Stimulated activated CD4-positive, alpha-beta T cell treated with anti-CD3 and anti-CD28 coated beads, Interleukin-12 subunit alpha, Interleukin-12 subunit beta, amount 100 ng/mL, for 24 hours (primary cell): ENCODE results near the gene PRKD1.

Experiments used
- DNase-seq, 2 experiments: peaks; one replicate each; pipeline ENCODE4 v3.0.0-alpha.2; 2020; ENCODE audit warnings: low read depth in 2 of 2

The PRKD1 gene

DNA sequence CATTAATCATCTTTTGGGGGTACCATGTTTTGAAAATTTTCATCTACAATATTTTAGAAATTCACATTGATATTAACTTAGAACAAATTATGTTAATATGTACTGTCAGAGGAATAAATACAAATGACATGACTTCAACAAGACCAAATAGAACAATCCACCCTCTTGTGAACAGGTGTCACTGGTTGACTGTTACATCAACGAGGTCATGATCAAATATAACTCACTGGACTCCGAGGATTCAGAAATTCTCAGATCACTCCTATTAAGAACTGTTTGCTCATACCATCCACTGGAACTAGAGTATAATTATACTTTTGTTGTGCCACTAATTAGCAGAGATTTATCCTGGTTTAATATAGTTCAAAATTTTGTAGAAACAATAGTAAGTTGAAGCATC lies 318.8 kb downstream of the PRKD1 start:
- DNase-seq = no peak

DNA sequence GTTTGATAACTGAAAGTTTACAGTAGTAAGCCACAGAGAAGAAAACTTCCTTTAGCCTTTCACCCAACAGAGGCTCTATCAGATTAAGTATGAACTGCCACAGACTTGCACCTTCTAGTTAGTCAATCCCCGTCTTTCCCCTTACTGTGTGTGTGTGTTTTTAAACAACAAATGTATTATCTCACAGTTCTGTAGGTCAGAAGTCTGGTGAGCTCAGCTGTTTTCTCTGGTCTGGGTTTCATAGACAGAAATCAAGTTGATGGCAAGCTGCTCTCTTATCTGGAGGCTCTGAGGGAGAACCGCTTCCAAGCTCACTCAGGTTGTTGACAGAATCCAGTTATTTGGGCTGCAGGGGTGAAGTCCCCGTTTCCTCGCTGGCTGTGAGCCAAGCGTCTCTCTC lies 320.5 kb downstream of the PRKD1 start:
- DNase-seq = no peak

DNA sequence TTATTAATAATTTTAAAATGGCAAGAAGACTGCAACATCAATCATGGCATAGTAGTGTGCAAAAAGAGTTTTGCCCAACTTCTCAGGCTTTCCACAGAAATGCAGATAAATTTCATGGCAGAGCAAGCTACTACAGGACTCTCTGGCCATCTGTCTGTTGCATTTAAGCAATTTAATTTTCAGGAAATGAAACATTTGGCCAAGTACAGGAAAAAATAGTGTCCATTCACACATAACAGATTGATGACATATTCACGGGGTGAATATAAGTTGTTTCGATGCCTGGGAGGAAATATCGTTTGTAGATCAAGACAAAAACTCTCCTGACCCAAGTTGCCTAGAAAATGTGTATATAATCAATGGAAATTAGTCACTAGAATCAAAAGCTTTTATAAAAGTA lies 324.0 kb downstream of the PRKD1 start:
- DNase-seq = no peak

DNA sequence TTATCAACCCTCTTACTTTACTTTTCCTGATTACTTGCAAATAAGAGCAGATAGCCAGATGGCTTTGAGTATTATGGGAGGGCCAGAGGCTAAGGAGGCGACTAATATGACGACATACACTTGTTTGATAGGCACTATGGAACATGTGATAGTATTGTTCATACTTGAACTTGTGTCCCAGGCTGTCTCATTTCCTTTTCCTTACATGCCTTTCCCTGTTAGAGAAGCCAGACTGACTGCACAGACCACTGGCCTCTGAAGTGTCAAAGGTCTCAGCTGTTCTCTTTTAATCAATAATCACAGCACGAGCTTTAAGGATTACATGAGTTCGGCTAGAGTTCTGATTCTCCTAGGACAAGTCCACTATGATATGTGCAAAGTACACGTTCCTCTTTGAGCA lies 326.0 kb downstream of the PRKD1 start:
- DNase-seq = no peak

DNA sequence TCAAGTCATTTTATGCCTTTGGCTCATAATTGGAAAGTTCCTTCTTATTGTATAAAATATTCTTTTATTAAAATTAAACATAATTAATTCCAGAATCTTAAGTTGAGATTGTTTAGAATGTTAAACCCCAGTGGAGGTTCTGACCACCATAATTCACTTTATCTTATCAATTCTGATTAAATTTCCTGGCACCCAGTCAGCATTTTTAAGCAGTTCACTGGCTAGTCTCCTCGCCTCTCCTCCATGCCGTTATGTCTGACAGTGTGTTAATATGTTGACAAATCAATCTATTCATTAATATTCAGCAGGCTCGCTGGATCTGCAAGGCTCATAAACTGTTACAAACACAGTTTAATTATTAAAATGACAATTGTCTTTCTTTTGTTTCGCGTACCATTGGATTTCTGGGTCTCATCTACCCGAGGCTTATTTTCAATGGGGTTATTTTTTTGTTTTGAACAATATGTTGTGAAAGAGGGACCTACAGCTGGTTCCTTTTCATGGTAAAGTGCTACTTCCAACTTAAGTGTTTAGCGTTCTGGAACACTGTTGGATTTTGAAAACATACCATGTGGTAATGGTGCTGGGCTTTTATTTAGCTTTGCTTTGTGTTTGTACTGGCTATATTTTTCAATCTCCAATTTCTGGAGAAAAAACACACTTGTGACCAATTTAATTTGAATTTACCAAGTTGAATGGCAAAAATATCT lies 339.7 kb downstream of the PRKD1 start:
- no peak for DNase-seq

DNA sequence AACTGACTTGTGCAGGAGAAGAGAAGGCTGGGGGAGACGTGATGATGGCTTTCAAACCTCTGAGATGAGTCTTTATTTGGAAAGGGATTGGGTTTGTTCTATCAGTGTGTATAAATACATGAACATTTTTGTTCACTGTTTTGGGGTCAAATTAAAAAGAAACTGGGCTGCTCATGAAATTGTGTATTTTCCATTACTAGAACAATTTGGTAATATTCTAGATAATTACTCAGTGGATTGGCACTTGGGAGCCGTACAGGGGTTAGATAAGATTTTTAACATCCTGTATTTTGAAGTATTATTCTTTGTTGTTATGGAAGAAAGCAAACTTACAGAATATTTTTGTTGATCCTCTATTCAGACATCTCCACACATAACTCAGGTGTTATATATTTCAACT lies 340.6 kb downstream of the PRKD1 start:
- no peak for DNase-seq

DNA sequence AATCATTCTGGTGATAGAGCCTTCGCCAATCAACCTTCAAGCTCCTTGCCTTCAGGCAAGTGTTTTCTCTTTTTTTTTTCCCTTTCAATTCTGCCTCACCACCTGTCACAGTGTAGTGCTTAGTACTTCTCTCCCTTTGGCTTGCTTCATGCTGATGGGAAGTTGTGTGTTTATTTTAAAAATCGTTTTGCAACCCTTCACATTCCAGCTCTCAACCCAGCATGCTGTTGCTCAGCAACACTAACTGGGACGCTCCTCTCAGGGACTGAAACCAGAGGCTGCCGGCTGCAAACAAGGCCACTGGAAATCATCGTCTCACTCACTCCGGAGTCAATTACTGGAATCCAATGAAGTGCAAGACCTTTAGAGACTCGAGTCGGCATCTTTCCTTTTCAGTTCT lies 342.7 kb downstream of the PRKD1 start:
- DNase-seq = no peak

DNA sequence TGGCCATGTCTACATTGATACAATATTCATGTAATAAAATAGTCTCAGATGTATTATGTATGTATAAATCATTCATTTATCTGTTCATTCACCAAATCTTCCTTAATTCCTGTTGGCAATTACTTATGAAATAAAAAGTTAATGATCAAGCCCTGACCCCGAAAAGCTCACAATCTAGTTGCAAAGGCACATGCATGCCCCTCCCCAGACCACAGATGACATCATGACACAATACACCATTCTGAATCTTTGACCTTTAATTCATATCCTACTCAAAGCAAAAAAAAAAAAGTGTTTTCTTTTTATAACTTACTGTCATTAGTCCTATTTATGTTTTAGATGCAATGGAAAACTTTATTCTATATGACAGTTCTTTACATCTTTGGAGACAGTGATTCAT lies 346.9 kb downstream of the PRKD1 start:
- DNase-seq = no peak

DNA sequence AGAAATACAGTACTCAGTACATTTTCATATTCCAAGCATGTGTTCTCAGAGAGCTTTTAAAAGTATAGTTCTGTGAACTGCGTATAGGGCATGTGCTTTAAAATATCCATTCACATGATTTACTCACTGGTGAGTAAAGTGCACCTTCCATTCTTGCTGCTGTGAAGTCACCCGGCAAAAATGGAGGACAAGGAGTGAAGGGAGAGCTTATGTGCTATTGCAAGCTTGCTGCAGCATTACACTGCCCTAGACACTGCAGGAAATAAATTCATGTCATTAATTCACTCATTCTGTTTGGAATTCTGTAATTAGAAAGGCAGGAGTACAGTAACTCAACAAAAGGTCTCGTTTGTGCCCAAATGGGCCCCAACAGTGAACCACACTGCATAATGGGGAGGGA lies 347.8 kb downstream of the PRKD1 start:
- DNase-seq = no peak

DNA sequence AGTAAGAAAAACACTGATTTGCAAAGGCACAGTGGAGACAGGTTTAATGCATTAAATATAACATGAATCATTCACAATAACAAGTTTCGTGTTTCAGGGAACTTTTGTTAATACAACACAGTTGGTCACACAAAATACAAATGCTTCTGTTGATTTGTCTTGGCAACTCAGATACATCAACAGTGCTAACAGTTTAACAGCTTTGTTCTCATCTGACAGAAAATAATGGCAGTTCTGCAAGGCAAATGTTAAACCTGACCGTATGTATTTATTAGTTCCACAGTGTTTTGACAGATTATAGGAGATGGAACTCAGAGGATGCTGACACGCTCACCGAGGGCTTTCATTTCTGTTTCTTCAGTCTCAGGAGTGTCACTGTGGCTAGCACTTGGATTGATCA lies 350.7 kb downstream of the PRKD1 start:
- no peak for DNase-seq

DNA sequence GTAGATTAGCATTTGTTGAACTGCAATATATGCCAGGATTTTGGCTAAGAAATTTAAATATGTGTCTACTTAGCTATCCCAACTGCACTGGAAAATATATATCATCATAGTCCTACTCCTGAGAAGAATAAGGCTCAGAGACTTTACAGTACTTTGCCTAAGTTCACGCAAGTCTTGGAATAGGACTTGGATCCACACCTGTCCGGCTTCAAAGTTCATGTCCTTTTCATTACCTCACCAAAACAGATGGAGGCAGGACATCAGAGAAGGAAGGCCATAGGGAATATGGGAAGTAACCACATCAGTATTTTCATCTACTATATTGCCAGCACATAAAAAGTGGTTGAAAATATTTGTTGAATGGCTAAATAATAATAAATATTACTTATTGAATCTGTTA lies 358.5 kb downstream of the PRKD1 start:
- DNase-seq = no peak

DNA sequence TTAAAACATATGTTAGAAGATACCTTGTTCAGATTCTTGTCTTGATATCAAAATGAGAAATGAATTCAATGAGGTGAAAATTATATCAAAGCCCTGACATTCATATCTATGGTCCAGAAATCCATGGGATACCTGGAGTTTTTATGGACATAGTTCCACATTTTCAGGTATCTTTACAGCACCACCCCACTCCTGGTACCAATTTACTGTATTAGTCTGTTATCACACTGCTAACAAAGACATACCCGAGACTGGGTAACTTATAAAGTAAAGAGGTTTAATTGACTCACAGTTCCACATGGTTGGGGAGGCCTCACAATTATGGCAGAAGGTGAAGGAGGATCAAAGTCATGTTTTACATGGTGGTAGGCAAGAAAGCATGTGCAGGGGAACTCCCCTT lies 361.5 kb downstream of the PRKD1 start:
- DNase-seq = no peak

DNA sequence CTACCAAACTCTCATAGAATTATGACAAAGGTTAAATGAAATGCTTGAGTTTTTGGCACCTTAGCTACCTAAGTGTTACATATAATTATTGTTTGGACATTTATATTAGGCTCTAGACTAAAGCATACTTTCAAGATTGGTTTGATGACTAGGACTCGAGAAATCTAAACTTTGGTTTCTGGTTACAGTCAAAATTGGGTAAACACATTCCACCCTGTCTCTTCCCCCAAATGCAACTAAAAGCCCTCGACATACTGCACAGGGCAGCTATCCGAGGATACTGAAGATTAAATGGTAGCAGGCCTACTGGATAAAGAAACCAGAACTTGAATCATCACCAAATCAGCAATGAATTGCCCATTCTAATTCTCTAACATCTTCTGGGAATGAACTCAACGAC lies 369.1 kb downstream of the PRKD1 start:
- DNase-seq = no peak

DNA sequence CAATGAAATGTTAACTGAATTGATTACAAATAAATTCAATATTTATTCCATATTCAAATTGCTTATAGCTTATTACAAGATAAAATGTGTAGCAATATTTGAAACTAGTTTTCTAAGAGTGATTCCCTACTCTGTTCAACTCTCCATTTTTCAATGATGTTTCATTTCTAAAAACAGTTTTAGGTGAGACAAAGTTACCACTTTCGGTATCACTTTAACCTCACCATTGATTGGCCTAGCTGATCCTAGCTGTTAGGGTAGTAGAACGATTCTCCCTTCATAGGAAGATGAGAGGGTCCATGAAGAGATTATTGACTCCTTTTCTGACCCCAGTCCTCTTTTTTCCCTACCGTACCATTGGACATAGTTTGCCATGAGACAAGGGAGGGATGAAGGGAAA lies 373.3 kb downstream of the PRKD1 start:
- DNase-seq = no peak

DNA sequence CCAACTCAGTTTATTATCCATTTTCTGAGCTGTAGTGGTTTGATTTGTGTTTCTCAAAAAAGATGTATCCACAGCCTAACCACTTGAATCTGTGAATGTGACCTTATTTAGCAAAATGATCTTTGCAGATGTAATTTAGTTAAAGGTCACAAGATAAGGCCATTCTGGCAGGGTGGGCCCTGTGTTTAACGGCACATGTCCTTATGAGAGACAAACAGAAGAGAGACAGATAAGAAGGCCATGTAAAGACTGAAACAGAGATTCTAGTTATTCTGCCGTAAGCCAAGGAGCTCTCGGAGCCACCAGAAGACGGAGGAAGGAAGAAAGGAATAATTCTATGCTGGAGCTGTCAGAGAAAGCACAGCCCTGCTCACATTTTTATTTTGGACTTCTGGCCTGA lies 374.2 kb downstream of the PRKD1 start:
- DNase-seq = no peak

DNA sequence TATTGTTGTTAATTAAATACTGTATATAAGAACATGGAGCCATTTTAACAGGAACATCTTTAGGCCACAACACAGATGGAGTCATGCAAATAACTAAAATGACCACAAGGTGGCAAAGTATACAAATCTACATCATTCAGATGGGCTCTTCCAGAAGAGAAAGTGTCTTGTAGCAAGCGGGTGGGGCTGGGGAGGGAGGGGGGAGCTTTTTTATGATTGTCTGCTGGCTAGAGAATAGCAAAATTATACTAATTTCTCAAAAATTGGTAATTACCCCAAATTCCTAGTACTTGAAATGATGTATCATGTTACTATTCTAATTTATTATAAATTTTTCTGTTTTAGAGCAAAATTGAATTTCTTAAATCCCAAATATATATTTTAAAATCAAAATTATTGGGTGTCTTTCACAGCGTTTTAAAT lies 378.7 kb downstream of the PRKD1 start:
- DNase-seq = no peak

DNA sequence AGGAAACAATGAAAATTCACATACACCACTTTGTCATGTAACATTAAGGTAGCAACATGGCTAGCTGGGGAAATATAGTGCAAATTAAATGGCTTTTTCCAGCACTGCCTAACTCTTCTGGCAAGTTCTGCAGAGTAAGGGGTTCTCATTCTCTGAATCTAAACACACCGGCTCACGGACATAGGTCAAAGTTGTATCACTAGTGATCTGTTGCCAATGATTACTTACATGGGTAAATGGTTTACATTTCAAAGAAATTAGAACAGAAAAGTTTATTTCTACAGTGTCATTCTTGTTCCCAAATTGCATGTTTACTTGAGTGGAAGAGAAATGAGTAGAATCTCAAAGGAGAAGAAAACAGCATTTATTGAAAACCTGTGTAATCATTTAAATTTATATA lies 381.9 kb downstream of the PRKD1 start:
- DNase-seq = no peak

DNA sequence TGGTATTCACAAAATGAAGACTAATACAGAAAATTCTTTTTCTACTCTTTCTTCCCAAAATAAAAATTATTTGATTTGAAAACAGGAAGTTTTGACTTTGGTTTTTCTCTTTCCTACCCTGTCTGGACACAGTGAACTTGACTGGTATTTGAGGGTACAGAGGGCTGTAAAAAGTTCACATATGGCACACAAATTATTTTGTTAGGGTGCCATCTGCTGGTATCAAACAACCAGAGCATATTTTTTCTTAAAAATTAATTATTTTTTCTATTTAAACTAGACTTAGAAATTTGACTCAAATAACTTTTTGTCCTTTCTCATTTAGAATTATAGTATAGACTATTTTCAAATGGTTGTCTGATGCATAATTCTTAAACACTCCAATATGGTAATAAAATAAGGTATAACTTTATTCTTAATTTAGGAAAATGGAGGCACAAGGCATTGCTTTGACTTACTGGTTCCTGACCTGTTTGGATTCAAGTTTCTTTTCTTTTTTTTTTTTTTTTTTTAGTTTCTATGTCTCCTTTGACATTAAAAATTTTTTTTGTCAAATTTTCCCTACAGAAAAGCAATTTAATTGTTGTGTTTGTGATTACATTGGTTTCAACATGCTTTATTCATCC lies 390.6 kb downstream of the PRKD1 start:
- DNase-seq = no peak

DNA sequence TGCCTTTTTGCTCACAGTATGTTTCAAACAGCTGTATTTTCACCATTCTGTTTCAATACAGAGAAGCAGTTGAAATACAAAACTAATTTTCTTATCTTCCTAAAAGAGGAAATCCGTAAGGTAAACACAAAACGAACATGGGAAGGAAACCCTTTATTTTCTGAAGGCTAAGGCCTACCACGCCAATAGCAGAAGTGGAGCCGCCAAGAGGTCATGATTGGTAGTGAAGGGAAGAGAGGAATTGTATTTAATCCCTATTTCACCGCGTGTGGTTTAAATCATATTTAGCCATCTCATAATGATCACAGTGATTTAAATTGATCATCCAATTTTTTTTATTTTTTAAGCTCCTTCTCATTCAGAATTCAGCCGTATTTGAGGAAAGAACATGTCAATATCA lies 398.2 kb downstream of the PRKD1 start:
- no peak for DNase-seq

DNA sequence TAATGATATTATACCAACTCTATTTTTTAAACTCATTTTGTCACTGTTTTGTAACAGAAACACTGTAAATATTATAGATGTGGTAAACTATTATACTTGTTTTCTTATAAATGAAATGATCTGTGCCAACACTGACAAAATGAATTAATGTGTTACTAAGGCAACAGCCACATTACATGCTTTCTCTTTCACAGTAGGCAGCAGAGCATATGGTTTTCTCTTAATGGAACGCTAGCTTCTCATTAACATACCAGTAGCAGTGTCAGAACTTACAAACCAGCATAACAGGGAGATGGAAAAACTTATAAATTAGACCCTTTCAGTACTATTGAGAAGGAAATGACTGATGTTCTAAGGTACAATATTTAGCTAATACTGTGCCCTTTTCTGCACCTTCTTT lies 398.8 kb downstream of the PRKD1 start:
- no peak for DNase-seq

DNA sequence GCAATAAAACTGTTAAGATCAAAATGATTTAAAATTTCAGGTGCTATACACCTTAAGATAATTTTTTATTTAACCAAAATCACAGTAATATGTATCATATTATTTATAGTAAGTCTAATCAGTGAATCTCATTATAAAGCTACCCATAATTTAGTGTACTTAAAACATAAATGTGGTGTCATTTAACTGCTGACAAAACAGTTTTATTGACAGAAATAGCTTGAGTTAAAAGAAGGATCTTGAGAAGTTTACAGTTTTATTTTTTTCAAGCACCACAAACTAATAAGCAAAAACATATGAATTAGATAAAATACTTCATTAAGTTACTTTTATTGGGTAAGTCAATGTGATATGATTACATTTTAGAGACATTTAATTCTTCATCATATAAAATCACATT lies 400.4 kb downstream of the PRKD1 start:
- DNase-seq = no peak
